Fibroblast of mammary gland (primary cell): ENCODE measurements around the gene NNT.
"Not testable (repeated sequence)": the region's sequence is repeated elsewhere in the genome, so short reads cannot be mapped to it uniquely, and the experiment has no call there.

Experiments used
- DNase-seq: peaks from one replicate; pipeline ENCODE4 v3.0.0-alpha.2; 2010; ENCODE audit warnings: low read depth
- H3K4me3 ChIP-seq: 2 replicates; pipeline ENCODE4 v1.5.1; 2011; ENCODE audit warnings: low read depth, mild to moderate bottlenecking, low read length, moderate library complexity; ENCODE audit not compliant: control insufficient read depth
- CTCF ChIP-seq: conservative IDR thresholded peaks from 2 replicates; pipeline ENCODE4 v1.5.1; 2011; ENCODE audit warnings: low read depth, low read length, inconsistent platforms; ENCODE audit not compliant: control insufficient read depth, insufficient read depth

The NNT gene

GRCh38 chr5:43731573-43731972 lies 128.6 kb downstream of the NNT start:
- TF ChIP-seq CTCF = no peak
- no peak for DNase-seq
- no peak overlapping the region for H3K4me3 ChIP-seq

GRCh38 chr5:43745923-43746548 lies 143.1 kb downstream of the NNT start:
- not testable (repeated sequence) for DNase-seq, H3K4me3 ChIP-seq

- no peak for DNase-seq
- TF ChIP-seq CTCF = no peak
- no peak overlapping the region for H3K4me3 ChIP-seq
These were observed 147.8 kb downstream of the NNT start for GRCh38 chr5:43750809-43751208.

GRCh38 chr5:43753069-43753468 lies 150.1 kb downstream of the NNT start:
- peak; percentile 7 for TF ChIP-seq CTCF
- DNase-seq = no peak
- no peak overlapping the region for H3K4me3 ChIP-seq
